ENCODE results near the gene OAF.

- TF ChIP-seq POLR2A (IDR thresholded peaks at IDR 0.05; ENCODE audit: borderline replicate concordance, extremely low read depth, insufficient read depth, insufficient read length) (no peak), POLR2AphosphoS5 (IDR thresholded peaks at IDR 0.05; ENCODE audit: low read depth, low read length) (no peak), CTCF (IDR thresholded peaks at IDR 0.05 in 2 of 3, conservative IDR thresholded peaks at IDR 0.05 in 1 of 3; ENCODE audit: borderline replicate concordance in 1 of 3, insufficient read depth in 1 of 3, low read depth in 2 of 3, low read length in 2 of 3) (no peak), SIN3A (IDR thresholded peaks at IDR 0.05; ENCODE audit: low read depth) (no peak), EZH2 (IDR thresholded peaks at IDR 0.05) (no peak), TCF7L2 (IDR thresholded peaks at IDR 0.05; ENCODE audit: borderline replicate concordance, extremely low read depth, insufficient read depth, insufficient read length) (peak; percentile 75), SP1 (IDR thresholded peaks at IDR 0.05; ENCODE audit: low read depth) (no peak), EGR1 (IDR thresholded peaks at IDR 0.05; ENCODE audit: low read depth) (no peak), EZH2phosphoT487 (IDR thresholded peaks at IDR 0.05; ENCODE audit: borderline replicate concordance) (no peak), RAD21 (IDR thresholded peaks at IDR 0.05; ENCODE audit: low read depth) (no peak), ZNF274 (IDR thresholded peaks at IDR 0.05; ENCODE audit: low read depth, low read length) (no peak), JUND (IDR thresholded peaks at IDR 0.05) (no peak)
- TF ChIP-seq, protein P1, sequence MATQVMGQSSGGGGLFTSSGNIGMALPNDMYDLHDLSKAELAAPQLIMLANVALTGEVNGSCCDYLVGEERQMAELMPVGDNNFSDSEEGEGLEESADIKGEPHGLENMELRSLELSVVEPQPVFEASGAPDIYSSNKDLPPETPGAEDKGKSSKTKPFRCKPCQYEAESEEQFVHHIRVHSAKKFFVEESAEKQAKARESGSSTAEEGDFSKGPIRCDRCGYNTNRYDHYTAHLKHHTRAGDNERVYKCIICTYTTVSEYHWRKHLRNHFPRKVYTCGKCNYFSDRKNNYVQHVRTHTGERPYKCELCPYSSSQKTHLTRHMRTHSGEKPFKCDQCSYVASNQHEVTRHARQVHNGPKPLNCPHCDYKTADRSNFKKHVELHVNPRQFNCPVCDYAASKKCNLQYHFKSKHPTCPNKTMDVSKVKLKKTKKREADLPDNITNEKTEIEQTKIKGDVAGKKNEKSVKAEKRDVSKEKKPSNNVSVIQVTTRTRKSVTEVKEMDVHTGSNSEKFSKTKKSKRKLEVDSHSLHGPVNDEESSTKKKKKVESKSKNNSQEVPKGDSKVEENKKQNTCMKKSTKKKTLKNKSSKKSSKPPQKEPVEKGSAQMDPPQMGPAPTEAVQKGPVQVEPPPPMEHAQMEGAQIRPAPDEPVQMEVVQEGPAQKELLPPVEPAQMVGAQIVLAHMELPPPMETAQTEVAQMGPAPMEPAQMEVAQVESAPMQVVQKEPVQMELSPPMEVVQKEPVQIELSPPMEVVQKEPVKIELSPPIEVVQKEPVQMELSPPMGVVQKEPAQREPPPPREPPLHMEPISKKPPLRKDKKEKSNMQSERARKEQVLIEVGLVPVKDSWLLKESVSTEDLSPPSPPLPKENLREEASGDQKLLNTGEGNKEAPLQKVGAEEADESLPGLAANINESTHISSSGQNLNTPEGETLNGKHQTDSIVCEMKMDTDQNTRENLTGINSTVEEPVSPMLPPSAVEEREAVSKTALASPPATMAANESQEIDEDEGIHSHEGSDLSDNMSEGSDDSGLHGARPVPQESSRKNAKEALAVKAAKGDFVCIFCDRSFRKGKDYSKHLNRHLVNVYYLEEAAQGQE (IDR thresholded peaks at IDR 0.05; ENCODE audit: low read depth) = no peak
- TF ChIP-seq, protein P2, sequence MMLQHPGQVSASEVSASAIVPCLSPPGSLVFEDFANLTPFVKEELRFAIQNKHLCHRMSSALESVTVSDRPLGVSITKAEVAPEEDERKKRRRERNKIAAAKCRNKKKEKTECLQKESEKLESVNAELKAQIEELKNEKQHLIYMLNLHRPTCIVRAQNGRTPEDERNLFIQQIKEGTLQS (IDR thresholded peaks at IDR 0.05) = no peak
Observed at GRCh38 chr11:120200677-120201076, 10.2 kb upstream of the OAF start.

Data from HCT116 (cell line).